GM18526 (cell line): Measurements from ENCODE around the gene DGKG.

ENCODE experiments used
- POLR2A ChIP-seq: IDR thresholded peaks from 3 replicates; pipeline ENCODE4 v1.6.1; 2011; ENCODE audit not compliant: insufficient read length; ENCODE audit errors: extremely low read depth

Gene DGKG

GRCh38 chr3:186108106-186108940, 253.7 kb downstream of the DGKG start:
- TF ChIP-seq POLR2A, result no peak

GRCh38 chr3:186107215-186108105, 254.6 kb downstream of the DGKG start:
- no peak for TF ChIP-seq POLR2A

DNA sequence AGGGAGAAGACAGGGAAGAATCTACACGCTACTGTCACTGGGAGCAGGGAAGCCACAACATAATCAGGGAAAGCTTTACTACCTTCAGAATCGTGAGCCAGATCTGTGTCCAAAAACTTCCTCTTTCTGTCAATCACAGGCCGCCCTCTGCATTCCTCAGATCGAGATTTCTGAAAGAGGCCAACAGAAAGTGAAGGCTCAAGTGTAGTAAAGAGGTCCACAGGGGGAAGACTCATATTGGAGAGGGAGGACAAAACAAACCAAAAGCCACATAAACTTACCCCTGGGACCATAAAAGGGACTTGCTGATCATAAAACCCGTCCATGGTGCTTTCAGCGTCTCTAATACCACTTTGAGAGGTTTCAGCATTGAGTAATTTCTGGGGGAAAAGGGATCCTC, 256.5 kb downstream of the DGKG start:
- no peak for TF ChIP-seq POLR2A

DNA sequence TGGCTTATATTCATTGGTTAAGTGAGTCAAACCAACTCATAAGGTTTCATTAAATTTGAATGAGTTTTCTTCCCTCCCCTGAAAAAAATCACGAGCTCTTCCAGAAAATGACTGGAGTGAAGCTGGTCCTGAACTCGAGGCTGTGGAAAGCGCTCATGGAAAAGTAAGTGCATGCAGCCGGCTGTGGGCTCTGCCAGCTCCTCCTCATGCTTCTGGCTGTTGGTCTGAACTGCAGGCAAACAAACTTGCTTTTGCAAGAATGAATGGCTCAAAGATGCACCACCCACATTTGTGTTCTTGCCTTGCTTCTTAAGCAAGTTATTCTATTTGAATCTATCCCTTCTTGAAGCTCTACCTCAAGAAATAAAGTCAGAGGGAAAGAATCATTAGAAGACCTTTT, 259.3 kb downstream of the DGKG start:
- TF ChIP-seq POLR2A, result no peak

GRCh38 chr3:186100398-186100797, 261.6 kb downstream of the DGKG start:
- TF ChIP-seq POLR2A, result no peak

- no peak for TF ChIP-seq POLR2A
These were observed 262.9 kb downstream of the DGKG start for GRCh38 chr3:186099178-186099577.

GRCh38 chr3:186098740-186099139, 263.3 kb downstream of the DGKG start:
- TF ChIP-seq POLR2A, result no peak

- no peak for TF ChIP-seq POLR2A
These were observed 264.2 kb downstream of the DGKG start for GRCh38 chr3:186097663-186098451.

GRCh38 chr3:186097317-186097662, 264.7 kb downstream of the DGKG start:
- no peak for TF ChIP-seq POLR2A
